Measurements from ENCODE around the gene EXOC2. TPM values are rescaled to one million over a fixed set of nuclear protein-coding genes. Genes with fewer than 3 reads are reported as not detected.

EXOC2 gene
- total and polyA plus RNA-seq, 2 donors (not counting 3 experiments of a cell fraction or from before 2014, with no cell fraction given): 18.2 to 30.8 TPM

DNA sequence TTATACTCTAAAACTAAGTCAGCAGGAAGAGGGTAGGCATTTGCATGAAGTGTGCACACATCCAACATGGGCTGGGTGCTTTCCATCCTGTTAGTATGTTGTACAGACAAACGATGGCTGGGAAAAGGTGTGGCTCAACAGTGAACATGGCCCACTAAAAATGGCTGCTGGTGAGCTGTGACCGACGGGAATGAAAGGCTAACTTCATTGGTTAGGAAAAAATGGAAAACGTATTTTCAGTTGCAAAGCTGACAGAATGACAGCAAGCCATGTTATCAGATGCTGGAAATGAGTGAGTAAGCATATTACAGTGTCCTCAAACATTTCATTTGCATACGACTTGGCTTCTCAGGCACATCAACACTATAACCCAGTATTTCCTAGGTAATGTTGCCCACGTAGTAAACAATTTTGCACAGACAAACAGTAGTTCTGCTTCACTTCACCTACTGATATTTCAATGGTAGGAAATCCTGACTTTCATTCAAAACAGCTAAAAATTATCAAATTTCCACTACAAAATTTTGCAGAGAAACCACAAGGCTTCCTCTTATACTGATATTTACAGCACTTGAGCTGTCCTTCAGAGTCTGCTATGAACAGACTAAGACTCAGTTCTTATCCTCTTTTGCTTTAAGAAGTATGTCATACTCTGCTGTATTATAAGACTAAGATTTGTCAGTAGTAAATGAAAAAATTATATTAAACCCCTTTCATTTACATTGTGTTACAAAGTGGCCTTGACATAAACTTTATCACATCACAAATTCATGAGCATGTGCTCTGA, 202.5 kb downstream of the EXOC2 start:
- no peak for FAIRE-seq
- H2AFZ ChIP-seq (ENCODE audit: low read depth, low read length): no peak overlapping the region
- no peak overlapping the region for H3K4me3 ChIP-seq (replicated peaks in 1 of 3; ENCODE audit: insufficient read depth in 1 of 3, low read depth in 1 of 3, low read length in 3 of 3)
- no peaks in the 10 kb centered on the region for H3K9me3 ChIP-seq (replicated peaks; ENCODE audit: control insufficient read depth, insufficient read depth, low read length)
- CTCF ChIA-PET: no interaction called here
- H3K27ac ChIP-seq (ENCODE audit: insufficient read depth, low read depth, low read length): no peak overlapping the region
- no peaks in the 10 kb centered on the region for H3K27me3 ChIP-seq (ENCODE audit: control insufficient read depth in 2 of 2, insufficient read depth in 2 of 2, low read length in 2 of 2)
- no peaks in the 10 kb centered on the region for H3K4me1 ChIP-seq (ENCODE audit: control insufficient read depth, extremely low read depth, insufficient read depth, low read length)
- no TSS peak for BruUV-seq (replicated peaks)
- dilution Hi-C loops (cut with MboI; ENCODE audit: extremely low pct_ligation_motif_present, low sequenced_read_pairs) (no loop called here), intact Hi-C loops (cut with micrococcal nuclease) (no loop called here)
- POLR2A ChIA-PET: no interaction called here
- no peaks in the 10 kb centered on the region for H3K9me1 ChIP-seq (replicated peaks; ENCODE audit: control insufficient read depth, extremely low read depth, insufficient read depth, low read length)
- no peaks in the 10 kb centered on the region for H3K79me2 ChIP-seq (ENCODE audit: control insufficient read depth, insufficient read depth, low read length)
- peaks cover 3 to 6% of the 10 kb centered on the region in 2 experiments for H3K36me3 ChIP-seq (ENCODE audit: control insufficient read depth in 2 of 2, extremely low read depth in 1 of 2, insufficient read depth in 2 of 2, low read length in 2 of 2)
- DNase-seq (ENCODE audit: low read depth, low spot score): no peak
- TF ChIP-seq JUN (IDR thresholded peaks at IDR 0.05; ENCODE audit: borderline replicate concordance, insufficient read depth, insufficient read length, low read depth): no peak
- no peak for TF ChIP-seq EZH2 (IDR thresholded peaks at IDR 0.05; ENCODE audit: borderline replicate concordance, low read depth, low read length, severe bottlenecking)
- no peaks in the 10 kb centered on the region for H4K20me1 ChIP-seq (replicated peaks; ENCODE audit: control insufficient read depth, extremely low read depth, insufficient read depth, low read length)
- H3K4me2 ChIP-seq (ENCODE audit: insufficient read depth, low read length): no peak overlapping the region
- no peak overlapping the region for H3K9ac ChIP-seq (replicated peaks; ENCODE audit: extremely low read depth, insufficient read depth, low read length)

GRCh38 chr6:489762-490161, 203.2 kb downstream of the EXOC2 start:
- ChIA-PET CTCF (no interaction called here), POLR2A (no interaction called here)
- intact Hi-C loops (cut with micrococcal nuclease) (no loop called here), dilution Hi-C loops (cut with MboI; ENCODE audit: extremely low pct_ligation_motif_present, low sequenced_read_pairs) (no loop called here)
- Histone ChIP-seq H3K9me3 (replicated peaks; ENCODE audit: control insufficient read depth, insufficient read depth, low read length) (no peaks in the 10 kb centered on the region), H3K79me2 (ENCODE audit: control insufficient read depth, insufficient read depth, low read length) (no peaks in the 10 kb centered on the region), H3K4me3 (replicated peaks in 1 of 3; ENCODE audit: insufficient read depth in 1 of 3, low read depth in 1 of 3, low read length in 3 of 3) (no peak overlapping the region), H3K9me1 (replicated peaks; ENCODE audit: control insufficient read depth, extremely low read depth, insufficient read depth, low read length) (no peaks in the 10 kb centered on the region), H3K9ac (replicated peaks; ENCODE audit: extremely low read depth, insufficient read depth, low read length) (no peak overlapping the region), H2AFZ (ENCODE audit: low read depth, low read length) (no peak overlapping the region), H3K27ac (ENCODE audit: insufficient read depth, low read depth, low read length) (no peak overlapping the region), H3K4me1 (ENCODE audit: control insufficient read depth, extremely low read depth, insufficient read depth, low read length) (no peaks in the 10 kb centered on the region), H3K27me3 (ENCODE audit: control insufficient read depth in 2 of 2, insufficient read depth in 2 of 2, low read length in 2 of 2) (no peaks in the 10 kb centered on the region), H3K36me3 (ENCODE audit: control insufficient read depth in 2 of 2, extremely low read depth in 1 of 2, insufficient read depth in 2 of 2, low read length in 2 of 2) (peaks cover 3 to 7% of the 10 kb centered on the region in 2 experiments), H4K20me1 (replicated peaks; ENCODE audit: control insufficient read depth, extremely low read depth, insufficient read depth, low read length) (no peaks in the 10 kb centered on the region), H3K4me2 (ENCODE audit: insufficient read depth, low read length) (no peak overlapping the region)
- TF ChIP-seq POLR2AphosphoS5 (IDR thresholded peaks at IDR 0.05; ENCODE audit: insufficient read depth, low read depth, low read length) (no peak), MYC (IDR thresholded peaks at IDR 0.05; ENCODE audit: low read depth, low read length) (no peak), MAX (IDR thresholded peaks at IDR 0.05; ENCODE audit: insufficient read depth, insufficient read length) (no peak), GATA2 (IDR thresholded peaks at IDR 0.05; ENCODE audit: insufficient read depth, insufficient read length, low read depth, low read length) (no peak), JUN (IDR thresholded peaks at IDR 0.05; ENCODE audit: borderline replicate concordance, insufficient read depth, insufficient read length, low read depth) (no peak), FOS (IDR thresholded peaks at IDR 0.05; ENCODE audit: borderline replicate concordance, insufficient read depth, low read length) (no peak)
- TF ChIP-seq, protein P1, sequence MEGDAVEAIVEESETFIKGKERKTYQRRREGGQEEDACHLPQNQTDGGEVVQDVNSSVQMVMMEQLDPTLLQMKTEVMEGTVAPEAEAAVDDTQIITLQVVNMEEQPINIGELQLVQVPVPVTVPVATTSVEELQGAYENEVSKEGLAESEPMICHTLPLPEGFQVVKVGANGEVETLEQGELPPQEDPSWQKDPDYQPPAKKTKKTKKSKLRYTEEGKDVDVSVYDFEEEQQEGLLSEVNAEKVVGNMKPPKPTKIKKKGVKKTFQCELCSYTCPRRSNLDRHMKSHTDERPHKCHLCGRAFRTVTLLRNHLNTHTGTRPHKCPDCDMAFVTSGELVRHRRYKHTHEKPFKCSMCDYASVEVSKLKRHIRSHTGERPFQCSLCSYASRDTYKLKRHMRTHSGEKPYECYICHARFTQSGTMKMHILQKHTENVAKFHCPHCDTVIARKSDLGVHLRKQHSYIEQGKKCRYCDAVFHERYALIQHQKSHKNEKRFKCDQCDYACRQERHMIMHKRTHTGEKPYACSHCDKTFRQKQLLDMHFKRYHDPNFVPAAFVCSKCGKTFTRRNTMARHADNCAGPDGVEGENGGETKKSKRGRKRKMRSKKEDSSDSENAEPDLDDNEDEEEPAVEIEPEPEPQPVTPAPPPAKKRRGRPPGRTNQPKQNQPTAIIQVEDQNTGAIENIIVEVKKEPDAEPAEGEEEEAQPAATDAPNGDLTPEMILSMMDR (IDR thresholded peaks at IDR 0.05; ENCODE audit: extremely low read depth in 1 of 2, insufficient read depth in 1 of 2, low read depth in 1 of 2, low read length in 2 of 2): no peak
- FAIRE-seq: no peak
- BruUV-seq (replicated peaks): no TSS peak
- no peak for DNase-seq (ENCODE audit: low read depth, low spot score)
